MCF 10A (cell line): ENCODE data around the gene RTN4R. TPM values are rescaled to one million over a fixed set of nuclear protein-coding genes. Genes with fewer than 3 reads are reported as not detected.
"Not testable (repeated sequence)": the region's sequence is repeated elsewhere in the genome, so short reads cannot be mapped to it uniquely, and the experiment has no call there.

Experiments
- BruUV-seq: library from RNA; stranded (reverse); fragments of 400-500 nt; replicated peaks from 2 replicates; lab custom pipeline; 2021; lab: Mats Ljungman, UMichigan
- CTCF ChIA-PET: fragments of 300-600 bp; sonication (Branson Sonifier 250); formaldehyde crosslinking; extraction: SDS; loops from one replicate; lab custom pipeline; 2021; ENCODE audit warnings: antibody characterized with exemption, inconsistent platforms; lab: Yijun Ruan, JAX
- POLR2A ChIA-PET: fragments of 300-600, 350-650 bp; sonication (Branson Sonifier 250); formaldehyde crosslinking; extraction: SDS; loops from one replicate; lab custom pipeline; 2020; ENCODE audit warnings: antibody characterized with exemption, inconsistent platforms; lab: Yijun Ruan, JAX
- DNase-seq: peaks from one replicate; pipeline ENCODE4 v3.0.0-alpha.2; 2018; ENCODE audit not compliant: unreplicated experiment
- H3K27ac Mint-ChIP-seq: one replicate; pipeline ENCODE4 v1.8.0; 2022; ENCODE audit warnings: mild to moderate bottlenecking, low read depth, mixed read lengths; ENCODE audit not compliant: unreplicated experiment
- H3K27me3 Mint-ChIP-seq: one replicate; pipeline ENCODE4 v1.8.0; 2022; ENCODE audit warnings: mixed read lengths; ENCODE audit not compliant: insufficient read depth, unreplicated experiment
- H3K36me3 Mint-ChIP-seq: one replicate; pipeline ENCODE4 v1.8.0; 2022; ENCODE audit warnings: mild to moderate bottlenecking, moderate library complexity, mixed read lengths; ENCODE audit not compliant: insufficient read depth, unreplicated experiment
- H3K4me1 Mint-ChIP-seq: one replicate; pipeline ENCODE4 v1.8.0; 2022; ENCODE audit warnings: mixed read lengths; ENCODE audit not compliant: insufficient read depth, unreplicated experiment
- H3K4me3 Mint-ChIP-seq: one replicate; pipeline ENCODE4 v1.8.0; 2022; ENCODE audit warnings: mild to moderate bottlenecking, moderate library complexity, mixed read lengths; ENCODE audit not compliant: unreplicated experiment
- H3K9me3 Mint-ChIP-seq: one replicate; pipeline ENCODE4 v1.8.0; 2022; ENCODE audit warnings: mixed read lengths; ENCODE audit not compliant: unreplicated experiment
- CTCF ChIP-seq: fragments of 200-600 bp; IDR thresholded peaks from one replicate; pipeline ENCODE4 v1.8.0; 2022; ENCODE audit warnings: antibody characterized with exemption, mild to moderate bottlenecking; ENCODE audit not compliant: unreplicated experiment
- intact Hi-C: fragments of 100-400 bp; cut with micrococcal nuclease; formaldehyde crosslinking; loops from 2 replicates; pipeline ENCODE4 v1.14.1; 2022
- total RNA-seq: library from RNA; stranded (reverse); gene quantifications from 2 replicates; pipeline ENCODE4 v1.2.3, GENCODE V29; 2022

RTN4R gene
- total RNA-seq, 1 experiment from 2014 or later: 2.7 TPM

DNA sequence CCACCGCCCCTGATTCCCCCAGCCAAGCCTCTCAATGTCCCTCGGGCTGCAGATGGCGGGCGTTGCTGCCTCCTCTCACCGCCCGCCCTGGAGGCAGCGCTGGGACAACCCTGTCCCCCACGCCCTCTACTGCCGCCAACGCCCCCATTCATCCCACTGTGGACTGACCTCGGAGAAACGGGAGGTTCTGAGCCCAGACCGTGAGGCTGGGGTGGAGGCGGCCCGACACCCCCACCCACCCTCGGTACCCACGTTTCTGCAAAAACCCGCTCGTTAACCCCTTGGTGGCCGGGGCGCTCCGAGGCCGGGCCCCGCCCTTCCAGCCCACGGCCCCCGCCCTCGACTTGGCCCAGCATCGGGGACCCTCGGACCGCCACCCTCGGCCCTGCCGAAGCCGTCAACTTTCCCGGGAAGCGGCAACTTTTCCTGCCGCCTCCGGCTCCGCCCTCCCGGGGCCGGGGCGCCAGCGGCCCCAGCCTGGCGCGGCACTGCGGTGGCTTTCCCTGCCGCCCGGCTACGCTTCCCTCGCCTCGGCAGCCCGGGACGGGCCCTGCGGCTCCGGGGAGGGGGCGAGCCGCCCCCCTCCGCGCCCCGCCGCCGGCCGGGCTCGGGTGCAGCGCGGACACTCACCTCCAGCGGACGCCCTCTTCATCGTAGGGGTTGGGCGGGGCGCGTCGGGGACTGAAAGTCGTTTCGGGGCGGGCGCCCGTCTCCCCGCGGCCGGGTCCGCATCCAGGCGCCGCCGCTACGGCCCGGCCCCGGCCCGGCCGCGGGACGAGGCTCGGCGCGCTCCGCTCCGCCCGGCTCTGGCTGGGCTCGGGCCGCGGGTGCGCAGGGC lies 458 bp downstream of the RTN4R start:
- peak; percentile 34 for DNase-seq
- intact Hi-C loops: loop anchor here (1.0 kb wide), 1 partner anchor 110 kb away; no protein-coding TSS in a partner anchor
- Mint-ChIP-seq H3K27ac (no peak overlapping the region), H3K4me3 (peak overlapping the region; percentile 28), H3K27me3 (no peaks in the 10 kb centered on the region), H3K4me1 (no peaks in the 10 kb centered on the region), H3K9me3 (no peaks in the 10 kb centered on the region), H3K36me3 (no peaks in the 10 kb centered on the region)
- no TSS peak for BruUV-seq
- no peak for TF ChIP-seq CTCF
- ChIA-PET CTCF (no interaction called here), POLR2A (no interaction called here)

GRCh38 chr22:20266667-20267440 lies 1.3 kb downstream of the RTN4R start:
- H3K36me3 Mint-ChIP-seq, H3K27ac Mint-ChIP-seq, H3K9me3 Mint-ChIP-seq, H3K27me3 Mint-ChIP-seq, POLR2A ChIA-PET, BruUV-seq, CTCF ChIA-PET, DNase-seq, H3K4me1 Mint-ChIP-seq, intact Hi-C loops: not testable (repeated sequence)
- peak overlapping the region; percentile 28 for H3K4me3 Mint-ChIP-seq

GRCh38 chr22:20265772-20266666 lies 2.1 kb downstream of the RTN4R start:
- H3K4me3 Mint-ChIP-seq: peak overlapping the region; percentile 28
- DNase-seq, BruUV-seq, CTCF ChIA-PET, intact Hi-C loops, H3K27ac Mint-ChIP-seq, POLR2A ChIA-PET, H3K9me3 Mint-ChIP-seq, H3K27me3 Mint-ChIP-seq, H3K4me1 Mint-ChIP-seq, H3K36me3 Mint-ChIP-seq: not testable (repeated sequence)

DNA sequence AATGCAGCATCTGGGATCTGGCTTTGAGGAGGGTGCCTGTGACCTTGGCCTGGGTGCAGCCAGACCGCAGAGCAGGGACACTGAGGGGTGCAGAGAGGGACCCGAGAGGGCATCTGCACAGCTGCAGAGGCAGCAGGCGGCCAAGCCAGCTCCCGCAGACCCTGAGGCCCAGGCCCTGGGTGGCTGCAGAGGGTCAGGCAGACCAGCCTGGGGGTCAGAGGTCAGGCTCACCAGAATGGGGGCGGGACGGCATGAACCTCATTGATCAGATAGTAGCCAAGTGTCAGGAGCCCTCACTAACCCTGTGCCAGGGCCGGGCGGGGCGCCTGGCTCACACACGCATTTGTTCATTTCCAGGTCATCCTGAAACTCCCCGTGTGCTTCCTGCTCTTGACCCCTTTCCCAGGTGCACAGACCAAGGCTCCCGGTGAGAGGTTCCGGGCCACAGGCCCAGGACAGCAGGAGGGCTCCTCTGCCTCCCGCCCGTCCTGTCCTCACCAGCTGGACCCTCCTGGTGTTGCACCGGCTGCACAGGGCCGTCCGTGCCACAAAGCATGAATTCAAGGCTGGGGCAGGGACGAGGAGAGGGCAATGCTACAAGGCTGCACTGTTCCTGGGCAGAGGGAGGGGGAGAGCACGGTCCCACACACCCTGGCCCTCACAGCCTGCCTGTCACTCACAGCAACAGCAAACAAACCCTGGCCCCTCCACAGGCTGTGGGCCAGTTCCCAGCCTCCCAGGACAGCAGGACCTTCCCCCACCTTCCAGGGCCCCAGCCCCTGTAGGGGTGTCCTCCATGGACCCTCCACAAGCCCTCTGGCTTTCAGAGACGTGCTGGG lies 3.3 kb downstream of the RTN4R start:
- BruUV-seq: no TSS peak
- intact Hi-C loops: no loop called here
- POLR2A ChIA-PET: no interaction called here

DNA sequence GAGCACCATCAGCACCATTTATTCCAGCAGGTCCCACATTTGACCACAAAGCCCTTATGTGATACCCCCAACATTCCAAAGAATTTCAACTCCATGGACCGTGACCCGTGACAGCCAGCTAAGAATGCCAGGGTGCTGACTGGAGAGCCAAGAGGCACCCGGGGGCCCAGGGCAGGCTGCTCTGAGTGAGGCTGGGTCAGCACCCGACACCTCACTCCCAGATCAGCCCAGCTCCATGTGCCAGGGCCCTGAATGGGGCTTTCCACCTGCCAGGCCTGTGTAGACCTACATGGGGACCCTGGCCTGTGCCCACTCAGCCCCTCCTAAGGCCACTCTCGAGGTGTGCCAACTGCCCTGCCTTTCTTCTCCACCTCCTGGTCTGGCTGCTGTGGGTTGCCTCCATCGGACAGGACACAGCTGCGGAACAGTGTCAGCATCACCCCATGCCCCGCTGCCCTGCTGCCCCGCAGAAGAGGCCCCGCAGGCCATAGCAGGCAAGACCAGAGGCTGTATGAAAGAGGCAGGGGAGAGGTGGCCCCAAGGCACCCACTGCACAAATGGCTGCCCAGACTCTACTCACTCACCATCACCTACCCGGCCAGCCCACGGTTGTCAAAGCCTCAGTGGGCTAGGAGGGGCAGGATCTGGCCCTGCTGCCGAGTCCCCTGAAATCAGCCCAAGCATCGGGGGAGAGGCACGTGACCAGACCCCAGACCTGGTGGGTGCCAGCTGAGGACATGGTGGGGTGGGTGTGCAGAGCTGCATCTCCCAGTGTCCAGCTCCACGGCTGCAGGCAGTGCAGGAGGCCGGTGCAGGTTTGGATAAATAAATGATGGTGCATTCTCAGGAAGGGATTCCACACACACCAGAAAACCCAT lies 4.5 kb downstream of the RTN4R start:
- ChIA-PET POLR2A (interaction anchor here (0.6 kb wide), 1 partner anchor 372 kb away, joined by 3 read pairs; no protein-coding TSS in a partner anchor), CTCF (interaction anchor here (0.8 to 1.2 kb wide), 2 partner anchors 107 to 533 kb away, joined by 3 to 4 read pairs; no protein-coding TSS in a partner anchor)
- H3K9me3 Mint-ChIP-seq, BruUV-seq, DNase-seq, H3K36me3 Mint-ChIP-seq, H3K27ac Mint-ChIP-seq, H3K4me1 Mint-ChIP-seq, H3K4me3 Mint-ChIP-seq, intact Hi-C loops, H3K27me3 Mint-ChIP-seq: not testable (repeated sequence)

More for the DNA sequence above, 3.3 kb downstream of the RTN4R start:
- CTCF ChIA-PET: interaction anchor here (0.6 to 1.2 kb wide), 3 partner anchors 108 to 534 kb away, joined by 3 to 4 read pairs (median 3); no protein-coding TSS in a partner anchor
- Mint-ChIP-seq H3K9me3 (no peaks in the 10 kb centered on the region), H3K27ac (no peak overlapping the region), H3K27me3 (no peaks in the 10 kb centered on the region), H3K4me3 (no peak overlapping the region), H3K36me3 (no peaks in the 10 kb centered on the region), H3K4me1 (no peaks in the 10 kb centered on the region)
- TF ChIP-seq CTCF: no peak
- no peak for DNase-seq
